Nucleus accumbens (tissue), 56 donors: ENCODE results near the gene TEKT2.

Experiments
- DNase-seq, 56 donors: peaks; one replicate each; lab custom pipeline; 2025; lab: John Stamatoyannopoulos, UW

TEKT2 gene

GRCh38 chr1:36126005-36126716 is 42.3 kb downstream of the TEKT2 start:
- peak in 1 of 56 donors; percentile 21 for DNase-seq

- peak in 1 of 56 donors; percentile 17 for DNase-seq
Measured at GRCh38 chr1:36126797-36127500, 43.1 kb downstream of the TEKT2 start.

- no peak for DNase-seq
Measured at GRCh38 chr1:36128126-36128904, 44.4 kb downstream of the TEKT2 start.

- no peak for DNase-seq
Measured at GRCh38 chr1:36128905-36129206, 45.0 kb downstream of the TEKT2 start.

- no peak for DNase-seq
Measured at GRCh38 chr1:36132029-36132428, 48.1 kb downstream of the TEKT2 start.

GRCh38 chr1:36133484-36133883 is 49.6 kb downstream of the TEKT2 start:
- DNase-seq: peak in 1 of 56 donors; percentile 49

GRCh38 chr1:36134031-36134430 is 50.1 kb downstream of the TEKT2 start:
- no peak for DNase-seq

GRCh38 chr1:36134505-36135329 is 50.8 kb downstream of the TEKT2 start:
- DNase-seq: peak in 43 of 56 donors; percentile 3 to 76 (median 28)

- DNase-seq: no peak
Measured at GRCh38 chr1:36135330-36135667, 51.4 kb downstream of the TEKT2 start.

GRCh38 chr1:36135796-36136195 is 51.9 kb downstream of the TEKT2 start:
- no peak for DNase-seq

- no peak for DNase-seq
Measured at GRCh38 chr1:36136535-36136934, 52.6 kb downstream of the TEKT2 start.

- no peak for DNase-seq
Measured at GRCh38 chr1:36137226-36137625, 53.3 kb downstream of the TEKT2 start.

GRCh38 chr1:36137776-36138175 is 53.9 kb downstream of the TEKT2 start:
- no peak for DNase-seq
